ENCODE data around the gene FAM227A. TPM values are rescaled to one million over a fixed set of nuclear protein-coding genes. Genes with fewer than 3 reads are reported as not detected.

FAM227A gene
- total and polyA plus RNA-seq, 2 of the 13 experiments (the other 11 are each of a cell fraction or from before 2014, with no cell fraction given): 1.0 to 1.5 TPM

- no peak for TF ChIP-seq JARID2 (CRISPR knock-in tag; IDR thresholded peaks at IDR 0.05; ENCODE audit: insufficient replicate concordance)
- TF ChIP-seq RNF2 (conservative IDR thresholded peaks at IDR 0.05; ENCODE audit: low read depth): no peak
- TF ChIP-seq ZNF567 (CRISPR knock-in tag; IDR thresholded peaks at IDR 0.05; ENCODE audit: borderline replicate concordance): no peak
- TF ChIP-seq CCDC6 (CRISPR knock-in tag; IDR thresholded peaks at IDR 0.05): 0 out of 2 replicates have a peak, but pooled peaks have one; percentile 13
- 0 out of 2 replicates have a peak, but pooled peaks have one; percentile 31 for TF ChIP-seq ZSCAN25 (CRISPR knock-in tag; IDR thresholded peaks at IDR 0.05)
- no peak for TF ChIP-seq ZNF468 (CRISPR knock-in tag; IDR thresholded peaks at IDR 0.05)
- TF ChIP-seq, protein P1, sequence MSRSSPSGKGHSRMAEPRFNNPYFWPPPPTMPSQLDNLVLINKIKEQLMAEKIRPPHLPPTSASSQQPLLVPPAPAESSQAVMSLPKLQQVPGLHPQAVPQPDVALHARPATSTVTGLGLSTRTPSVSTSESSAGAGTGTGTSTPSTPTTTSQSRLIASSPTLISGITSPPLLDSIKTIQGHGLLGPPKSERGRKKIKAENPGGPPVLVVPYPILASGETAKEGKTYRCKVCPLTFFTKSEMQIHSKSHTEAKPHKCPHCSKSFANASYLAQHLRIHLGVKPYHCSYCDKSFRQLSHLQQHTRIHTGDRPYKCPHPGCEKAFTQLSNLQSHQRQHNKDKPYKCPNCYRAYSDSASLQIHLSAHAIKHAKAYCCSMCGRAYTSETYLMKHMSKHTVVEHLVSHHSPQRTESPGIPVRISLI (CRISPR knock-in tag; IDR thresholded peaks at IDR 0.05; ENCODE audit: borderline replicate concordance): no peak
- TF ChIP-seq MTF1 (CRISPR knock-in tag; IDR thresholded peaks at IDR 0.05): no peak
- TF ChIP-seq, protein P2, sequence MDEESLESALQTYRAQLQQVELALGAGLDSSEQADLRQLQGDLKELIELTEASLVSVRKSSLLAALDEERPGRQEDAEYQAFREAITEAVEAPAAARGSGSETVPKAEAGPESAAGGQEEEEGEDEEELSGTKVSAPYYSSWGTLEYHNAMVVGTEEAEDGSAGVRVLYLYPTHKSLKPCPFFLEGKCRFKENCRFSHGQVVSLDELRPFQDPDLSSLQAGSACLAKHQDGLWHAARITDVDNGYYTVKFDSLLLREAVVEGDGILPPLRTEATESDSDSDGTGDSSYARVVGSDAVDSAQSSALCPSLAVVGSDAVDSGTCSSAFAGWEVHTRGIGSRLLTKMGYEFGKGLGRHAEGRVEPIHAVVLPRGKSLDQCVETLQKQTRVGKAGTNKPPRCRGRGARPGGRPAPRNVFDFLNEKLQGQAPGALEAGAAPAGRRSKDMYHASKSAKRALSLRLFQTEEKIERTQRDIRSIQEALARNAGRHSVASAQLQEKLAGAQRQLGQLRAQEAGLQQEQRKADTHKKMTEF (CRISPR knock-in tag; IDR thresholded peaks at IDR 0.05): no peak
- TF ChIP-seq SIN3A (IDR thresholded peaks at IDR 0.05; ENCODE audit: borderline replicate concordance, low read depth, low read length): no peak
- TF ChIP-seq BCL3 (CRISPR knock-in tag; IDR thresholded peaks at IDR 0.05): 0 out of 2 replicates have a peak, but pooled peaks have one; percentile 15
Measured at GRCh38 chr22:38655519-38656255, 505 bp downstream of the FAM227A start (continued).

All from HepG2 (cell line).